Measurements from ENCODE around the gene PWWP2B. TPM values are rescaled to one million over a fixed set of nuclear protein-coding genes. Genes with fewer than 3 reads are reported as not detected.

PWWP2B gene
- total RNA-seq, 1 experiment from 2014 or later: 19.3 TPM

- peak in 1 of 2 experiments; percentile 41 for DNase-seq
- Mint-ChIP-seq H3K27ac (ENCODE audit: unreplicated experiment) (peak overlapping the region; percentile 99), H3K4me1 (ENCODE audit: low read depth, unreplicated experiment) (peaks cover 23% of the 10 kb centered on the region), H3K4me3 (ENCODE audit: unreplicated experiment) (peak overlapping the region; percentile 67), H3K9me3 (ENCODE audit: unreplicated experiment) (no peaks in the 10 kb centered on the region), H3K27me3 (ENCODE audit: insufficient read depth, unreplicated experiment) (no peaks in the 10 kb centered on the region), H3K36me3 (ENCODE audit: insufficient read depth, unreplicated experiment) (peaks cover 31% of the 10 kb centered on the region)
- CTCF ChIA-PET: no interaction called here
- Histone ChIP-seq H3K4me1 (peaks cover 27% of the 10 kb centered on the region), H3K4me3 (ENCODE audit: low read depth, low read length) (peak overlapping the region; percentile 6; the same call in 1 of the 2 replicates), H3K36me3 (ENCODE audit: control insufficient read depth, insufficient read depth, low read length) (peaks cover 5% of the 10 kb centered on the region), H3K27me3 (replicated peaks; ENCODE audit: control insufficient read depth, insufficient read depth, low read length) (no peaks in the 10 kb centered on the region), H3K9me3 (no peaks in the 10 kb centered on the region)
- POLR2A ChIA-PET: interaction anchor here (1.0 kb wide), 1 partner anchor 11 kb away, joined by 4 read pairs; the partner anchor contains the start of gene PWWP2B
- BruUV-seq (replicated peaks): no TSS peak
- TF ChIP-seq, protein P1, sequence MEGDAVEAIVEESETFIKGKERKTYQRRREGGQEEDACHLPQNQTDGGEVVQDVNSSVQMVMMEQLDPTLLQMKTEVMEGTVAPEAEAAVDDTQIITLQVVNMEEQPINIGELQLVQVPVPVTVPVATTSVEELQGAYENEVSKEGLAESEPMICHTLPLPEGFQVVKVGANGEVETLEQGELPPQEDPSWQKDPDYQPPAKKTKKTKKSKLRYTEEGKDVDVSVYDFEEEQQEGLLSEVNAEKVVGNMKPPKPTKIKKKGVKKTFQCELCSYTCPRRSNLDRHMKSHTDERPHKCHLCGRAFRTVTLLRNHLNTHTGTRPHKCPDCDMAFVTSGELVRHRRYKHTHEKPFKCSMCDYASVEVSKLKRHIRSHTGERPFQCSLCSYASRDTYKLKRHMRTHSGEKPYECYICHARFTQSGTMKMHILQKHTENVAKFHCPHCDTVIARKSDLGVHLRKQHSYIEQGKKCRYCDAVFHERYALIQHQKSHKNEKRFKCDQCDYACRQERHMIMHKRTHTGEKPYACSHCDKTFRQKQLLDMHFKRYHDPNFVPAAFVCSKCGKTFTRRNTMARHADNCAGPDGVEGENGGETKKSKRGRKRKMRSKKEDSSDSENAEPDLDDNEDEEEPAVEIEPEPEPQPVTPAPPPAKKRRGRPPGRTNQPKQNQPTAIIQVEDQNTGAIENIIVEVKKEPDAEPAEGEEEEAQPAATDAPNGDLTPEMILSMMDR (IDR thresholded peaks at IDR 0.05; ENCODE audit: insufficient read depth in 1 of 2, low read depth in 1 of 2, low read length in 1 of 2, severe bottlenecking in 1 of 2, unreplicated experiment in 1 of 2): no peak
- intact Hi-C loops (cut with micrococcal nuclease; ENCODE audit: unreplicated experiment): no loop called here
Observed at GRCh38 chr10:132408367-132408781, 11.4 kb downstream of the PWWP2B start.

- Mint-ChIP-seq H3K27me3 (ENCODE audit: insufficient read depth, unreplicated experiment) (no peaks in the 10 kb centered on the region), H3K4me1 (ENCODE audit: low read depth, unreplicated experiment) (peaks cover 29% of the 10 kb centered on the region), H3K36me3 (ENCODE audit: insufficient read depth, unreplicated experiment) (peaks cover 31% of the 10 kb centered on the region), H3K4me3 (ENCODE audit: unreplicated experiment) (no peak overlapping the region), H3K9me3 (ENCODE audit: unreplicated experiment) (no peaks in the 10 kb centered on the region), H3K27ac (ENCODE audit: unreplicated experiment) (no peak overlapping the region)
- TF ChIP-seq, protein P1 (IDR thresholded peaks at IDR 0.05; ENCODE audit: insufficient read depth in 1 of 2, low read depth in 1 of 2, low read length in 1 of 2, severe bottlenecking in 1 of 2, unreplicated experiment in 1 of 2): no peak
- POLR2A ChIA-PET: interaction anchor here (1.0 kb wide), 1 partner anchor 12 kb away, joined by 4 read pairs; the partner anchor contains the start of gene PWWP2B
- H3K27me3 ChIP-seq (replicated peaks; ENCODE audit: control insufficient read depth, insufficient read depth, low read length): no peaks in the 10 kb centered on the region
- BruUV-seq (replicated peaks): no TSS peak
- peaks cover 5% of the 10 kb centered on the region for H3K36me3 ChIP-seq (ENCODE audit: control insufficient read depth, insufficient read depth, low read length)
- H3K4me1 ChIP-seq: peaks cover 30% of the 10 kb centered on the region
- intact Hi-C loops (cut with micrococcal nuclease; ENCODE audit: unreplicated experiment): no loop called here
- no peak overlapping the region for H3K4me3 ChIP-seq (ENCODE audit: low read depth, low read length)
- CTCF ChIA-PET: no interaction called here
- no peak for DNase-seq
- H3K9me3 ChIP-seq: no peaks in the 10 kb centered on the region
Observed at GRCh38 chr10:132408823-132409666, 12.0 kb downstream of the PWWP2B start.

GRCh38 chr10:132409667-132410028 is 12.6 kb downstream of the PWWP2B start:
- H3K9me3 Mint-ChIP-seq (ENCODE audit: unreplicated experiment): no peaks in the 10 kb centered on the region
- CTCF ChIA-PET: no interaction called here
- H3K4me3 ChIP-seq (ENCODE audit: low read depth, low read length): no peak overlapping the region
- peaks cover 35% of the 10 kb centered on the region for H3K4me1 Mint-ChIP-seq (ENCODE audit: low read depth, unreplicated experiment)
- H3K27me3 ChIP-seq (replicated peaks; ENCODE audit: control insufficient read depth, insufficient read depth, low read length): no peaks in the 10 kb centered on the region
- peaks cover 5% of the 10 kb centered on the region for H3K36me3 ChIP-seq (ENCODE audit: control insufficient read depth, insufficient read depth, low read length)
- peaks cover 36% of the 10 kb centered on the region for H3K4me1 ChIP-seq
- TF ChIP-seq, protein P1 (IDR thresholded peaks at IDR 0.05; ENCODE audit: insufficient read depth in 1 of 2, low read depth in 1 of 2, low read length in 1 of 2, severe bottlenecking in 1 of 2, unreplicated experiment in 1 of 2): no peak
- no peak overlapping the region for H3K4me3 Mint-ChIP-seq (ENCODE audit: unreplicated experiment)
- BruUV-seq (replicated peaks): no TSS peak
- no peaks in the 10 kb centered on the region for H3K9me3 ChIP-seq
- H3K27me3 Mint-ChIP-seq (ENCODE audit: insufficient read depth, unreplicated experiment): no peaks in the 10 kb centered on the region
- no peak for DNase-seq
- H3K36me3 Mint-ChIP-seq (ENCODE audit: insufficient read depth, unreplicated experiment): peaks cover 31% of the 10 kb centered on the region
- POLR2A ChIA-PET: no interaction called here
- intact Hi-C loops (cut with micrococcal nuclease; ENCODE audit: unreplicated experiment): no loop called here
- peak overlapping the region; percentile 55 for H3K27ac Mint-ChIP-seq (ENCODE audit: unreplicated experiment)
